Measurements from ENCODE around the gene CDON. TPM values are rescaled to one million over a fixed set of nuclear protein-coding genes. Genes with fewer than 3 reads are reported as not detected.
"Not testable (repeated sequence)": the region's sequence is repeated elsewhere in the genome, so short reads cannot be mapped to it uniquely, and the experiment has no call there.

Gene CDON
- total and polyA plus RNA-seq, 9 donors, result 15.0 to 211 (median 124) TPM

GRCh38 chr11:125990244-125990643 lies 72.4 kb downstream of the CDON start:
- DNase-seq, result peak in 2 of 5 donors; percentile 46 to 64
- Histone ChIP-seq H3K27me3 (no peaks in the 10 kb centered on the region), H3K4me3 (no peak overlapping the region), H3K27ac (peak overlapping the region in 1 of 2 donors; percentile 11), H3K4me1 (ENCODE audit: insufficient read depth) (peaks cover 3% of the 10 kb centered on the region), H3K36me3 (no peaks in the 10 kb centered on the region), H3K9me3 (no peaks in the 10 kb centered on the region)
- TF ChIP-seq EP300 (IDR thresholded peaks at IDR 0.05) (no peak), POLR2A (IDR thresholded peaks at IDR 0.05) (no peak)
- TF ChIP-seq, protein P1, sequence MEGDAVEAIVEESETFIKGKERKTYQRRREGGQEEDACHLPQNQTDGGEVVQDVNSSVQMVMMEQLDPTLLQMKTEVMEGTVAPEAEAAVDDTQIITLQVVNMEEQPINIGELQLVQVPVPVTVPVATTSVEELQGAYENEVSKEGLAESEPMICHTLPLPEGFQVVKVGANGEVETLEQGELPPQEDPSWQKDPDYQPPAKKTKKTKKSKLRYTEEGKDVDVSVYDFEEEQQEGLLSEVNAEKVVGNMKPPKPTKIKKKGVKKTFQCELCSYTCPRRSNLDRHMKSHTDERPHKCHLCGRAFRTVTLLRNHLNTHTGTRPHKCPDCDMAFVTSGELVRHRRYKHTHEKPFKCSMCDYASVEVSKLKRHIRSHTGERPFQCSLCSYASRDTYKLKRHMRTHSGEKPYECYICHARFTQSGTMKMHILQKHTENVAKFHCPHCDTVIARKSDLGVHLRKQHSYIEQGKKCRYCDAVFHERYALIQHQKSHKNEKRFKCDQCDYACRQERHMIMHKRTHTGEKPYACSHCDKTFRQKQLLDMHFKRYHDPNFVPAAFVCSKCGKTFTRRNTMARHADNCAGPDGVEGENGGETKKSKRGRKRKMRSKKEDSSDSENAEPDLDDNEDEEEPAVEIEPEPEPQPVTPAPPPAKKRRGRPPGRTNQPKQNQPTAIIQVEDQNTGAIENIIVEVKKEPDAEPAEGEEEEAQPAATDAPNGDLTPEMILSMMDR (IDR thresholded peaks at IDR 0.05), result no peak
- 20 to 29% (median 27%) methylated on average over 3 of the region's 3 CpGs for WGBS, 3 donors
- intact Hi-C loops (cut with DNase I), result loop anchor here in 1 of 4 donors (10.0 kb wide), 1 partner anchor 65 kb away; no protein-coding TSS in a partner anchor

DNA sequence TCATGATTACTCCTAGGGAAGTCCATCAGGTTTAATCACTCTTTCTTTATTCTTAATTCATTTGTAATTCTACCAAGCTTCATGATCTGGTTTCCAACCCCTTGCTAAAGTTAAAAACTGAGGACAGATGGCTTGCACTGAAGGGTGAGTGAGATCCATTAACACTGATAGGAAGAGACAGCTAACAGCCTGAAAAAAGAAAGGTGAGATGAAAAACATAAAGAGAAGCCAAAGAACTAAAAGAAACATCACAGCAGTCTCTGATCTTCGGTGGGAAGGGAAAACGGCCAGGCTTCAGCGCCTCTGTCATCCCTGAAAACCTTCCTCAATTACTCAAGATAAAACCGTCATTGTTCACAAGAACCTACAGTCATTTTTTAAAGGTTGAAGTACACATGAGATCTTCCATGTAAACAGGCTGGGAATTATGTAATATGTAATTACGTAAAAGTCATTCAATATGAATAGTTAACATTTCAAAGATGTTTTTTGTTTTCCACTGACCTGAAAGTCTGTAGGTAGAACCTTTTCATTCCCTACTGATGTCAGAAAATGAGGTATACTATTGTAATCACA lies 75.5 kb downstream of the CDON start:
- Histone ChIP-seq H3K9me3 (no peaks in the 10 kb centered on the region), H3K36me3 (no peaks in the 10 kb centered on the region), H3K4me3 (no peak overlapping the region), H3K4me1 (ENCODE audit: insufficient read depth) (peaks cover 3% of the 10 kb centered on the region), H3K27ac (no peak overlapping the region), H3K27me3 (no peaks in the 10 kb centered on the region)
- no peak for DNase-seq
- 66 to 71% (median 70%) methylated on average over 5 of the region's 5 CpGs for WGBS, 3 donors
- intact Hi-C loops (cut with DNase I), result no loop called here
- TF ChIP-seq EP300 (IDR thresholded peaks at IDR 0.05), result no peak
- TF ChIP-seq, protein P1 (IDR thresholded peaks at IDR 0.05), result no peak
- no peak for TF ChIP-seq POLR2A (IDR thresholded peaks at IDR 0.05)

- H3K27me3 ChIP-seq; H3K27ac ChIP-seq; H3K4me3 ChIP-seq; H3K9me3 ChIP-seq; H3K36me3 ChIP-seq; H3K4me1 ChIP-seq (ENCODE audit: insufficient read depth); DNase-seq; intact Hi-C loops (cut with DNase I): not testable (repeated sequence)
- WGBS, 3 donors, result 96 to 99% (median 98%) methylated on average over 6 of the region's 6 CpGs
Measured at GRCh38 chr11:125985956-125986355, 76.7 kb downstream of the CDON start.

DNA sequence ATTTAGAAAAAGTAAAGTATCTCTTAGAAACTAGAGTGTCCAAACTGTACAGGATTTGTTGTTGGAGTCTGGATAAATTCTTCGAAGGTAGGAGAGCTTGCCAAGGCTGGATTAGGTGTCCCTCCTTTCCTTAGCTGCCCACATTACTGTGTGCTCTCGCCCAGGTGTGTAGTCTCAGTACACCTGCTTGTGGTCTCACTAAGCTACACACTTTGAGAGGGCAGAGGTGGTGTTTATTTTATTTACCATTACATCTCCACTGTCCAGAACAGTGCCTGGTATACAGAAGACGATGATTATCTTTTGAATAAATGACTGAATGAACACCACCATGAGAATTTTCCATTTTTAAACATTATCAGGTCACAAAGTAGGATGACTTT lies 80.3 kb downstream of the CDON start:
- Histone ChIP-seq H3K4me1 (ENCODE audit: insufficient read depth) (peaks cover 3% of the 10 kb centered on the region), H3K9me3 (no peaks in the 10 kb centered on the region), H3K27me3 (no peaks in the 10 kb centered on the region), H3K27ac (no peak overlapping the region), H3K4me3 (no peak overlapping the region), H3K36me3 (no peaks in the 10 kb centered on the region)
- DNase-seq, result no peak
- intact Hi-C loops (cut with DNase I), result no loop called here
- 86 to 92% (median 88%) methylated on average over 3 of the region's 3 CpGs for WGBS, 3 donors
- TF ChIP-seq POLR2A (IDR thresholded peaks at IDR 0.05), result no peak
- TF ChIP-seq EP300 (IDR thresholded peaks at IDR 0.05), result no peak
- TF ChIP-seq, protein P1 (IDR thresholded peaks at IDR 0.05), result no peak

DNA sequence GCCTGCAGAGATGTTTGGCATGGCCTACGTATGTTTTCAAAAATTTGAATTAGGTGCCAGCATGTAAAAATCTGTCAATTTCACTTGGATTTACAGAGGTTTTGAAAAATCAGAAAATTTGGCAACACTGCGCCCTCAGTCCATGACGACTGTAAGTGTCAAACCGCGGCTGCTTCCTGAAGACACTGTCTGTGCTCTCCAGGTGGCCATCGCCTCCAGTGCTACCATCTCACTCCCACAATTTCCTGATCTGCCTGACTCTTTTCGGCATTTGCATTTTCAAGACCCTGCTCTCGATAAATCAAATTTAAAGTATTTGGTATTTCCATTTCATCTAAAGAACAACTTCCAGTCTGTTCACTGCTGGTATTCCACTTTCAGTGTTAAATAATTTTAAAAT lies 82.2 kb downstream of the CDON start:
- Histone ChIP-seq H3K36me3 (no peaks in the 10 kb centered on the region), H3K27me3 (no peaks in the 10 kb centered on the region), H3K27ac (no peak overlapping the region), H3K4me1 (ENCODE audit: insufficient read depth) (peaks cover 3% of the 10 kb centered on the region), H3K9me3 (no peaks in the 10 kb centered on the region), H3K4me3 (no peak overlapping the region)
- WGBS, 3 donors, result 94 to 96% (median 95%) methylated on average over 8 of the region's 8 CpGs
- intact Hi-C loops (cut with DNase I), result no loop called here
- DNase-seq, result no peak
- TF ChIP-seq, protein P1 (IDR thresholded peaks at IDR 0.05), result no peak
- no peak for TF ChIP-seq EP300 (IDR thresholded peaks at IDR 0.05)
- no peak for TF ChIP-seq POLR2A (IDR thresholded peaks at IDR 0.05)
